ENCODE data around the gene FOXRED1.
"Not testable (repeated sequence)": the region's sequence is repeated elsewhere in the genome, so short reads cannot be mapped to it uniquely, and the experiment has no call there.

Gene FOXRED1

GRCh38 chr11:126268708-126269579, at the start of gene FOXRED1, which contains the start of gene SRPRA:
FOXRED1 (plus strand) TSS chr11:126269154; CDS start chr11:126269207, 53 bp downstream.
SRPRA (minus strand) TSS chr11:126268895; CDS start chr11:126268804, 91 bp downstream.
- DNase-seq: peak; percentile 98

- no peak for DNase-seq
Observed at GRCh38 chr11:126219547-126219946, 49.4 kb upstream of the FOXRED1 start.

GRCh38 chr11:126224647-126225294, 44.2 kb upstream of the FOXRED1 start:
- DNase-seq: no peak

- DNase-seq: no peak
Observed at GRCh38 chr11:126225295-126225665, 43.7 kb upstream of the FOXRED1 start.

- DNase-seq: no peak
Observed at GRCh38 chr11:126226334-126227084, 42.4 kb upstream of the FOXRED1 start.

- no peak for DNase-seq
Observed at GRCh38 chr11:126229858-126230540, 39.0 kb upstream of the FOXRED1 start.

- DNase-seq: no peak
Observed at GRCh38 chr11:126231725-126232459, 37.1 kb upstream of the FOXRED1 start.

GRCh38 chr11:126232683-126233082, 36.3 kb upstream of the FOXRED1 start:
- DNase-seq: no peak

- DNase-seq: no peak
Observed at GRCh38 chr11:126233391-126233790, 35.6 kb upstream of the FOXRED1 start.

- no peak for DNase-seq
Observed at GRCh38 chr11:126246636-126247035, 22.3 kb upstream of the FOXRED1 start.

GRCh38 chr11:126253265-126253664, 15.7 kb upstream of the FOXRED1 start:
- no peak for DNase-seq

GRCh38 chr11:126254819-126255218, 14.1 kb upstream of the FOXRED1 start:
- no peak for DNase-seq

- not testable (repeated sequence) for DNase-seq
Observed at GRCh38 chr11:126255507-126255906, 13.4 kb upstream of the FOXRED1 start.

- no peak for DNase-seq
Observed at GRCh38 chr11:126256216-126256615, 12.7 kb upstream of the FOXRED1 start.

- DNase-seq: no peak
Observed at GRCh38 chr11:126257144-126257543, 11.8 kb upstream of the FOXRED1 start.

- no peak for DNase-seq
Observed at GRCh38 chr11:126257764-126258163, 11.2 kb upstream of the FOXRED1 start.

GRCh38 chr11:126262216-126262615, 6.7 kb upstream of the FOXRED1 start:
- no peak for DNase-seq

GRCh38 chr11:126263489-126263888, 5.5 kb upstream of the FOXRED1 start:
- DNase-seq: no peak

- DNase-seq: no peak
Observed at GRCh38 chr11:126265811-126266210, 3.1 kb upstream of the FOXRED1 start.

GRCh38 chr11:126267650-126268049, 1.3 kb upstream of the FOXRED1 start:
- no peak for DNase-seq

GRCh38 chr11:126268361-126268707, 620 bp upstream of the FOXRED1 start:
- no peak for DNase-seq

- DNase-seq: no peak
Observed at GRCh38 chr11:126277322-126277721, 8.4 kb downstream of the FOXRED1 start.

Measured in GDM1 (cell line).